ENCODE measurements around the gene SLC22A4. TPM values are rescaled to one million over a fixed set of nuclear protein-coding genes. Genes with fewer than 3 reads are reported as not detected.

SLC22A4 gene
- total RNA-seq, 3 donors from 2014 or later, result 2.7 to 13.4 (median 3.6) TPM

GRCh38 chr5:132294728-132295504, 722 bp downstream of the SLC22A4 start:
- peak; percentile 63 for ATAC-seq

GRCh38 chr5:132295505-132296411, 1.6 kb downstream of the SLC22A4 start:
- TF ChIP-seq CTCF (IDR thresholded peaks at IDR 0.05), result no peak
- DNase-seq (no peak), ATAC-seq (no peak)
- intact Hi-C loops (cut with DNase I, micrococcal nuclease), result no loop called here
- H3K4me1 ChIP-seq (ENCODE audit: low read depth), result peaks cover 20% of the 10 kb centered on the region
- no peaks in the 10 kb centered on the region for H3K36me3 ChIP-seq (ENCODE audit: low read depth)
- H3K4me3 ChIP-seq, result no peak overlapping the region
- no peaks in the 10 kb centered on the region for H3K9me3 ChIP-seq

More at GRCh38 chr5:132294728-132295504, 722 bp downstream of the SLC22A4 start:
- H3K36me3 ChIP-seq (ENCODE audit: low read depth), result no peaks in the 10 kb centered on the region
- peak; percentile 73 to 85 (median 77) for DNase-seq
- TF ChIP-seq CTCF (IDR thresholded peaks at IDR 0.05), result no peak
- H3K9me3 ChIP-seq, result no peaks in the 10 kb centered on the region
- peak overlapping the region; percentile 32 for H3K4me3 ChIP-seq
- intact Hi-C loops (cut with DNase I, micrococcal nuclease), result no loop called here
- peaks cover 17% of the 10 kb centered on the region for H3K4me1 ChIP-seq (ENCODE audit: low read depth)

- ATAC-seq (no peak), DNase-seq (no peak)
- no peak overlapping the region for H3K4me3 ChIP-seq
- H3K4me1 ChIP-seq (ENCODE audit: low read depth), result peaks cover 28% of the 10 kb centered on the region
- intact Hi-C loops (cut with DNase I, micrococcal nuclease), result no loop called here
- TF ChIP-seq CTCF (IDR thresholded peaks at IDR 0.05), result no peak
- H3K9me3 ChIP-seq, result no peaks in the 10 kb centered on the region
- no peaks in the 10 kb centered on the region for H3K36me3 ChIP-seq (ENCODE audit: low read depth)
Observed at GRCh38 chr5:132296412-132297016, 2.3 kb downstream of the SLC22A4 start.

- DNase-seq (no peak), ATAC-seq (no peak)
- Histone ChIP-seq H3K4me1 (ENCODE audit: low read depth) (peaks cover 34% of the 10 kb centered on the region), H3K4me3 (no peak overlapping the region), H3K9me3 (no peaks in the 10 kb centered on the region), H3K36me3 (ENCODE audit: low read depth) (no peaks in the 10 kb centered on the region)
- no peak for TF ChIP-seq CTCF (IDR thresholded peaks at IDR 0.05)
- intact Hi-C loops (cut with DNase I, micrococcal nuclease), result no loop called here
Observed at GRCh38 chr5:132297211-132297940, 3.2 kb downstream of the SLC22A4 start.

Measured in mucosa of descending colon (tissue), 3 donors.